ENCODE measurements around the gene TGFB1I1. TPM values are rescaled to one million over a fixed set of nuclear protein-coding genes. Genes with fewer than 3 reads are reported as not detected.

Gene TGFB1I1
- total and polyA plus RNA-seq, 2 of the 4 experiments (the other 2 are of a cell fraction), result 24.9 to 128 TPM

DNA sequence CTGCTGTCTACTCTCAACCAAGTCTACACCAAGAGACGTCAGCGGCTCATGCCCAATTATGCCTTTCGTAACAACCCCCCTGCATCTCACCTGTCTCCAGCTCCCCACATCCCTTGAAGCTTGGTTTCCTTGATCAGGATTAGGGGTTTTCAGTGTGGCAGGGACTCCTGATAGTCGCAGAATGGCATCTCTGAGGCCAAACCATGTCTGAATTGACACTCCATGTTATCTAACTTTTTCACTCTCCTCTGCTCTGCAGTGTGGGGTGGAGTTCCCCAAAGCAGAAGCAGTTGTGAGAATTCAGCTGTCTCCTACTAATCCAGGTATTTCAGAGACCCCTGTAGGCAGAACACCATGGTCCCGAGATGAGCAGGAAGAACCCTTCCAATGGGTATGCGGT is 50.1 kb downstream of the TGFB1I1 start:
- Histone ChIP-seq H3K9me3 (ENCODE audit: control insufficient read depth, insufficient read depth, low read length) (peaks cover under 1% of the 10 kb centered on the region; the same call in 1 of the 2 replicates), H3K79me1 (ENCODE audit: low read depth in 1 of 2, low read length in 2 of 2) (no peaks in the 10 kb centered on the region), H2AK5ac (ENCODE audit: low read depth, low read length) (no peak overlapping the region), H2BK20ac (ENCODE audit: low read depth, low read length) (no peak overlapping the region), H3K9me1 (ENCODE audit: insufficient read depth, low read length) (no peaks in the 10 kb centered on the region), H3K18ac (ENCODE audit: low read depth, low read length) (no peak overlapping the region), H3K14ac (replicated peaks; ENCODE audit: low read depth, low read length) (no peak overlapping the region), H4K91ac (ENCODE audit: insufficient read depth, low read depth, low read length) (no peak overlapping the region), H2BK15ac (ENCODE audit: low read depth, low read length) (no peak overlapping the region), H3K36me3 (ENCODE audit: control insufficient read depth, insufficient read depth, low read length) (no peaks in the 10 kb centered on the region), H3K56ac (ENCODE audit: extremely low read depth, insufficient read depth, low read length) (no peak overlapping the region), H3K4me3 (ENCODE audit: insufficient read depth, low read depth, low read length) (no peak overlapping the region), H3K27me3 (ENCODE audit: control insufficient read depth, insufficient read depth, low read length) (peaks cover 8% of the 10 kb centered on the region), H4K8ac (ENCODE audit: low read depth in 2 of 2, low read length in 2 of 2) (no peak overlapping the region), H4K5ac (ENCODE audit: low read depth, low read length) (no peak overlapping the region), H4K20me1 (ENCODE audit: insufficient read depth, low read length) (no peaks in the 10 kb centered on the region), H2AFZ (replicated peaks; ENCODE audit: low read length, poor library complexity) (no peak overlapping the region), H3K4me1 (ENCODE audit: control insufficient read depth, insufficient read depth, low read length) (no peaks in the 10 kb centered on the region), H2BK120ac (ENCODE audit: low read depth, low read length) (no peak overlapping the region), H3K27ac (ENCODE audit: insufficient read depth, low read length) (no peak overlapping the region), H3K23ac (ENCODE audit: low read depth, low read length) (no peak overlapping the region), H3K4ac (ENCODE audit: low read depth, low read length) (no peak overlapping the region), H3K4me2 (ENCODE audit: low read depth, low read length) (no peak overlapping the region), H2AK9ac (replicated peaks; ENCODE audit: low read depth, low read length, poor library complexity) (no peak overlapping the region), H2BK5ac (ENCODE audit: low read depth, low read length, poor library complexity, severe bottlenecking) (no peak overlapping the region), H3K9ac (ENCODE audit: low read depth, low read length) (no peak overlapping the region)
- no peak for TF ChIP-seq RCOR1 (IDR thresholded peaks at IDR 0.05; ENCODE audit: insufficient replicate concordance, low read length)
- TF ChIP-seq MAZ (IDR thresholded peaks at IDR 0.05; ENCODE audit: borderline replicate concordance, low read depth, low read length), result no peak
- TF ChIP-seq USF2 (IDR thresholded peaks at IDR 0.05; ENCODE audit: low read depth, low read length), result no peak
- TF ChIP-seq CEBPB (IDR thresholded peaks at IDR 0.05; ENCODE audit: low read depth, low read length), result no peak
- no peak for TF ChIP-seq BHLHE40 (IDR thresholded peaks at IDR 0.05; ENCODE audit: low read depth, low read length)
- no peak for TF ChIP-seq SMC3 (IDR thresholded peaks at IDR 0.05; ENCODE audit: low read depth, low read length)
- no peak for TF ChIP-seq RAD21 (IDR thresholded peaks at IDR 0.05; ENCODE audit: low read length)
- TF ChIP-seq RFX5 (IDR thresholded peaks at IDR 0.05; ENCODE audit: low read depth, low read length), result no peak
- TF ChIP-seq CTCF (conservative IDR thresholded peaks at IDR 0.05; ENCODE audit: low read depth, low read length), result no peak
- CTCF ChIA-PET, result no interaction called here
- DNase-seq (no peak), ATAC-seq (ENCODE audit: low read depth) (no peak)
- dilution Hi-C loops (cut with HindIII; ENCODE audit: low sequenced_read_pairs, unreplicated experiment) (no loop called here), intact Hi-C loops (cut with micrococcal nuclease) (no loop called here), in situ Hi-C loops (cut with MboI; ENCODE audit: low sequenced_read_pairs) (loop anchor here (25.0 kb wide), 1 partner anchor 190 kb away; a partner anchor contains a TSS)
- POLR2A ChIA-PET (ENCODE audit: unreplicated experiment), result no interaction called here
- no TSS peak for BruUV-seq (replicated peaks)
- WGBS, 2 experiments (ENCODE audit: extremely low coverage in 2 of 2, insufficient read length in 1 of 2), result 67% methylated on average over 1 of the region's 6 CpGs; no CpG with 5 or more reads in 1 of the 2 experiments
